ENCODE measurements around the gene NEGR1. TPM values are rescaled to one million over a fixed set of nuclear protein-coding genes. Genes with fewer than 3 reads are reported as not detected.
A peak's percentile ranks its signal among the peaks of the same experiment; 100 is the strongest.

NEGR1 gene
- total and polyA plus RNA-seq, 2 experiments from 2014 or later, result 0.57 to 0.94 TPM

DNA sequence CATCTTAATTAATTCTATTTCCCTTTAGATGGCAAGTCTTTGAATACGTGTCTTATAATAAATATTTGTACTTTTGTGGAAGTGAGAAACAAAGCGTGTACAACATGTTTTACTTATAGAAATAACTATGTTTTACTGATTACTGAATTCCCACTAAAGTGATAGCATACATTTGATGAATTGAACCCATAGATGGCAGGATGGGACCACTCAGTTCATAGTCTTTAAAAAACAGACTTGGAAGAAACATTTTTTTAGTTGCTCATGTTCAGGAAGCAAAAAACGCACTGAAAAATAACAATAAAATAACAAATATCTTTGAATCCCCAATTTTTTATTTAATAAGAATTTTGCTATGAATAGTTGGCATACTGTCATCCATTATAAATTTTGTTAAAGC is 694.4 kb downstream of the NEGR1 start:
- Histone ChIP-seq H3K79me2 (replicated peaks; ENCODE audit: insufficient read depth) (no peaks in the 10 kb centered on the region), H3K4me3 (no peak overlapping the region), H4K20me1 (replicated peaks; ENCODE audit: insufficient read depth) (no peaks in the 10 kb centered on the region), H3K4me2 (no peak overlapping the region), H2AFZ (no peak overlapping the region), H3K36me3 (ENCODE audit: insufficient read depth) (no peaks in the 10 kb centered on the region), H3K9me2 (ENCODE audit: insufficient read depth) (no peaks in the 10 kb centered on the region), H3K27me3 (ENCODE audit: insufficient read depth) (no peaks in the 10 kb centered on the region), H3K27ac (ENCODE audit: low read depth) (no peak overlapping the region), H3K4me1 (ENCODE audit: insufficient read depth) (peaks cover 8% of the 10 kb centered on the region; the same call in 1 of the 2 replicates), H3F3A (replicated peaks; ENCODE audit: low read depth) (no peaks in the 10 kb centered on the region)
- Mint-ChIP-seq H3K27ac (no peak overlapping the region), H3K36me3 (ENCODE audit: low read depth) (no peaks in the 10 kb centered on the region), H3K9me3 (no peaks in the 10 kb centered on the region), H3K27me3 (ENCODE audit: insufficient read depth, low read depth, poor library complexity) (peaks cover 2% of the 10 kb centered on the region), H3K4me1 (peaks cover 7% of the 10 kb centered on the region; the same call in 2 of the 3 replicates), H3K4me3 (no peak overlapping the region)
- TF ChIP-seq, protein P1, sequence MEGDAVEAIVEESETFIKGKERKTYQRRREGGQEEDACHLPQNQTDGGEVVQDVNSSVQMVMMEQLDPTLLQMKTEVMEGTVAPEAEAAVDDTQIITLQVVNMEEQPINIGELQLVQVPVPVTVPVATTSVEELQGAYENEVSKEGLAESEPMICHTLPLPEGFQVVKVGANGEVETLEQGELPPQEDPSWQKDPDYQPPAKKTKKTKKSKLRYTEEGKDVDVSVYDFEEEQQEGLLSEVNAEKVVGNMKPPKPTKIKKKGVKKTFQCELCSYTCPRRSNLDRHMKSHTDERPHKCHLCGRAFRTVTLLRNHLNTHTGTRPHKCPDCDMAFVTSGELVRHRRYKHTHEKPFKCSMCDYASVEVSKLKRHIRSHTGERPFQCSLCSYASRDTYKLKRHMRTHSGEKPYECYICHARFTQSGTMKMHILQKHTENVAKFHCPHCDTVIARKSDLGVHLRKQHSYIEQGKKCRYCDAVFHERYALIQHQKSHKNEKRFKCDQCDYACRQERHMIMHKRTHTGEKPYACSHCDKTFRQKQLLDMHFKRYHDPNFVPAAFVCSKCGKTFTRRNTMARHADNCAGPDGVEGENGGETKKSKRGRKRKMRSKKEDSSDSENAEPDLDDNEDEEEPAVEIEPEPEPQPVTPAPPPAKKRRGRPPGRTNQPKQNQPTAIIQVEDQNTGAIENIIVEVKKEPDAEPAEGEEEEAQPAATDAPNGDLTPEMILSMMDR (conservative IDR thresholded peaks at IDR 0.05; ENCODE audit: low read depth in 2 of 2), result peak; percentile 45 to 53
- TF ChIP-seq, protein P2, sequence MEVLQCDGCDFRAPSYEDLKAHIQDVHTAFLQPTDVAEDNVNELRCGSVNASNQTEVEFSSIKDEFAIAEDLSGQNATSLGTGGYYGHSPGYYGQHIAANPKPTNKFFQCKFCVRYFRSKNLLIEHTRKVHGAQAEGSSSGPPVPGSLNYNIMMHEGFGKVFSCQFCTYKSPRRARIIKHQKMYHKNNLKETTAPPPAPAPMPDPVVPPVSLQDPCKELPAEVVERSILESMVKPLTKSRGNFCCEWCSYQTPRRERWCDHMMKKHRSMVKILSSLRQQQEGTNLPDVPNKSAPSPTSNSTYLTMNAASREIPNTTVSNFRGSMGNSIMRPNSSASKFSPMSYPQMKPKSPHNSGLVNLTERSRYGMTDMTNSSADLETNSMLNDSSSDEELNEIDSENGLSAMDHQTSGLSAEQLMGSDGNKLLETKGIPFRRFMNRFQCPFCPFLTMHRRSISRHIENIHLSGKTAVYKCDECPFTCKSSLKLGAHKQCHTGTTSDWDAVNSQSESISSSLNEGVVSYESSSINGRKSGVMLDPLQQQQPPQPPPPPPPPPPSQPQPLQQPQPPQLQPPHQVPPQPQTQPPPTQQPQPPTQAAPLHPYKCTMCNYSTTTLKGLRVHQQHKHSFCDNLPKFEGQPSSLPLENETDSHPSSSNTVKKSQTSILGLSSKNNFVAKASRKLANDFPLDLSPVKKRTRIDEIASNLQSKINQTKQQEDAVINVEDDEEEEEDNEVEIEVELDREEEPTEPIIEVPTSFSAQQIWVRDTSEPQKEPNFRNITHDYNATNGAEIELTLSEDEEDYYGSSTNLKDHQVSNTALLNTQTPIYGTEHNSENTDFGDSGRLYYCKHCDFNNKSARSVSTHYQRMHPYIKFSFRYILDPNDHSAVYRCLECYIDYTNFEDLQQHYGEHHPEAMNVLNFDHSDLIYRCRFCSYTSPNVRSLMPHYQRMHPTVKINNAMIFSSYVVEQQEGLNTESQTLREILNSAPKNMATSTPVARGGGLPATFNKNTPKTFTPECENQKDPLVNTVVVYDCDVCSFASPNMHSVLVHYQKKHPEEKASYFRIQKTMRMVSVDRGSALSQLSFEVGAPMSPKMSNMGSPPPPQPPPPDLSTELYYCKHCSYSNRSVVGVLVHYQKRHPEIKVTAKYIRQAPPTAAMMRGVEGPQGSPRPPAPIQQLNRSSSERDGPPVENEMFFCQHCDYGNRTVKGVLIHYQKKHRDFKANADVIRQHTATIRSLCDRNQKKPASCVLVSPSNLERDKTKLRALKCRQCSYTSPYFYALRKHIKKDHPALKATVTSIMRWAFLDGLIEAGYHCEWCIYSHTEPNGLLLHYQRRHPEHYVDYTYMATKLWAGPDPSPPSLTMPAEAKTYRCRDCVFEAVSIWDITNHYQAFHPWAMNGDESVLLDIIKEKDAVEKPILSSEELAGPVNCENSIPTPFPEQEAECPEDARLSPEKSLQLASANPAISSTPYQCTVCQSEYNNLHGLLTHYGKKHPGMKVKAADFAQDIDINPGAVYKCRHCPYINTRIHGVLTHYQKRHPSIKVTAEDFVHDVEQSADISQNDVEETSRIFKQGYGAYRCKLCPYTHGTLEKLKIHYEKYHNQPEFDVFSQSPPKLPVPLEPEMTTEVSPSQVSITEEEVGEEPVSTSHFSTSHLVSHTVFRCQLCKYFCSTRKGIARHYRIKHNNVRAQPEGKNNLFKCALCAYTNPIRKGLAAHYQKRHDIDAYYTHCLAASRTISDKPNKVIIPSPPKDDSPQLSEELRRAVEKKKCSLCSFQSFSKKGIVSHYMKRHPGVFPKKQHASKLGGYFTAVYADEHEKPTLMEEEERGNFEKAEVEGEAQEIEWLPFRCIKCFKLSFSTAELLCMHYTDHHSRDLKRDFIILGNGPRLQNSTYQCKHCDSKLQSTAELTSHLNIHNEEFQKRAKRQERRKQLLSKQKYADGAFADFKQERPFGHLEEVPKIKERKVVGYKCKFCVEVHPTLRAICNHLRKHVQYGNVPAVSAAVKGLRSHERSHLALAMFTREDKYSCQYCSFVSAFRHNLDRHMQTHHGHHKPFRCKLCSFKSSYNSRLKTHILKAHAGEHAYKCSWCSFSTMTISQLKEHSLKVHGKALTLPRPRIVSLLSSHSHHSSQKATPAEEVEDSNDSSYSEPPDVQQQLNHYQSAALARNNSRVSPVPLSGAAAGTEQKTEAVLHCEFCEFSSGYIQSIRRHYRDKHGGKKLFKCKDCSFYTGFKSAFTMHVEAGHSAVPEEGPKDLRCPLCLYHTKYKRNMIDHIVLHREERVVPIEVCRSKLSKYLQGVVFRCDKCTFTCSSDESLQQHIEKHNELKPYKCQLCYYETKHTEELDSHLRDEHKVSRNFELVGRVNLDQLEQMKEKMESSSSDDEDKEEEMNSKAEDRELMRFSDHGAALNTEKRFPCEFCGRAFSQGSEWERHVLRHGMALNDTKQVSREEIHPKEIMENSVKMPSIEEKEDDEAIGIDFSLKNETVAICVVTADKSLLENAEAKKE (CRISPR knock-in tag; IDR thresholded peaks at IDR 0.05), result no peak
- ATAC-seq, result no peak
- DNase-seq (ENCODE audit: low spot score), result peak; percentile 15

DNA sequence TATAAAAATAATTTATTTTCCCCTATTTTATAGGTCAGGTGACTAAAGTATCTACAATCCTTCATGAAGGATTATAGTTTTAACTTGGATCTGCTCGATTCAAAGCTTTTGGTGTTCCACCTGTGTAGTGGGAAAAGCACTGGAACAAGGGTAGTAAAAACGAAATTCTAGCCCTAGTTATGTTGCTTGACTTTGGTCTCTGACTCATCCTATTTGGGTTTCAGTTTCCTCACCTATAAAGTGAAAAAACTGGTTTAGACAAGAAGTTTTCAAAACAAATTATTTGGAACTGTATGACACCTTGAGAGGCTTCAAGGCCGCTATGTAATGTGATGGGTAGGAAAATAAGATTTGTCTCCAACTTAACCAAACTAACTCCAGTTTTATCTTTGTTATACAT is 696.3 kb downstream of the NEGR1 start:
- Histone ChIP-seq H3K4me2 (no peak overlapping the region), H2AFZ (no peak overlapping the region), H3K36me3 (ENCODE audit: insufficient read depth) (no peaks in the 10 kb centered on the region), H4K20me1 (replicated peaks; ENCODE audit: insufficient read depth) (no peaks in the 10 kb centered on the region), H3K4me3 (no peak overlapping the region), H3K27ac (ENCODE audit: low read depth) (no peak overlapping the region), H3F3A (replicated peaks; ENCODE audit: low read depth) (no peaks in the 10 kb centered on the region), H3K4me1 (ENCODE audit: insufficient read depth) (no peaks in the 10 kb centered on the region), H3K9me2 (ENCODE audit: insufficient read depth) (no peaks in the 10 kb centered on the region), H3K27me3 (ENCODE audit: insufficient read depth) (no peaks in the 10 kb centered on the region), H3K79me2 (replicated peaks; ENCODE audit: insufficient read depth) (no peaks in the 10 kb centered on the region)
- ATAC-seq (no peak), DNase-seq (ENCODE audit: low spot score) (no peak)
- H3K4me3 Mint-ChIP-seq, result no peak overlapping the region
- no peaks in the 10 kb centered on the region for H3K36me3 Mint-ChIP-seq (ENCODE audit: low read depth)
- H3K9me3 Mint-ChIP-seq, result no peaks in the 10 kb centered on the region
- peaks cover 2% of the 10 kb centered on the region for H3K27me3 Mint-ChIP-seq (ENCODE audit: insufficient read depth, low read depth, poor library complexity)
- no peak overlapping the region for H3K27ac Mint-ChIP-seq
- no peaks in the 10 kb centered on the region for H3K4me1 Mint-ChIP-seq
- TF ChIP-seq ZNF331 (CRISPR knock-in tag; IDR thresholded peaks at IDR 0.05; ENCODE audit: low read depth), result no peak
- TF ChIP-seq, protein P3, sequence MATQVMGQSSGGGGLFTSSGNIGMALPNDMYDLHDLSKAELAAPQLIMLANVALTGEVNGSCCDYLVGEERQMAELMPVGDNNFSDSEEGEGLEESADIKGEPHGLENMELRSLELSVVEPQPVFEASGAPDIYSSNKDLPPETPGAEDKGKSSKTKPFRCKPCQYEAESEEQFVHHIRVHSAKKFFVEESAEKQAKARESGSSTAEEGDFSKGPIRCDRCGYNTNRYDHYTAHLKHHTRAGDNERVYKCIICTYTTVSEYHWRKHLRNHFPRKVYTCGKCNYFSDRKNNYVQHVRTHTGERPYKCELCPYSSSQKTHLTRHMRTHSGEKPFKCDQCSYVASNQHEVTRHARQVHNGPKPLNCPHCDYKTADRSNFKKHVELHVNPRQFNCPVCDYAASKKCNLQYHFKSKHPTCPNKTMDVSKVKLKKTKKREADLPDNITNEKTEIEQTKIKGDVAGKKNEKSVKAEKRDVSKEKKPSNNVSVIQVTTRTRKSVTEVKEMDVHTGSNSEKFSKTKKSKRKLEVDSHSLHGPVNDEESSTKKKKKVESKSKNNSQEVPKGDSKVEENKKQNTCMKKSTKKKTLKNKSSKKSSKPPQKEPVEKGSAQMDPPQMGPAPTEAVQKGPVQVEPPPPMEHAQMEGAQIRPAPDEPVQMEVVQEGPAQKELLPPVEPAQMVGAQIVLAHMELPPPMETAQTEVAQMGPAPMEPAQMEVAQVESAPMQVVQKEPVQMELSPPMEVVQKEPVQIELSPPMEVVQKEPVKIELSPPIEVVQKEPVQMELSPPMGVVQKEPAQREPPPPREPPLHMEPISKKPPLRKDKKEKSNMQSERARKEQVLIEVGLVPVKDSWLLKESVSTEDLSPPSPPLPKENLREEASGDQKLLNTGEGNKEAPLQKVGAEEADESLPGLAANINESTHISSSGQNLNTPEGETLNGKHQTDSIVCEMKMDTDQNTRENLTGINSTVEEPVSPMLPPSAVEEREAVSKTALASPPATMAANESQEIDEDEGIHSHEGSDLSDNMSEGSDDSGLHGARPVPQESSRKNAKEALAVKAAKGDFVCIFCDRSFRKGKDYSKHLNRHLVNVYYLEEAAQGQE (IDR thresholded peaks at IDR 0.05; ENCODE audit: unreplicated experiment), result no peak
- TF ChIP-seq, protein P1 (conservative IDR thresholded peaks at IDR 0.05; ENCODE audit: low read depth in 2 of 2), result no peak
- no peak for TF ChIP-seq POLR2AphosphoS5 (IDR thresholded peaks at IDR 0.05; ENCODE audit: low read depth)
- TF ChIP-seq, protein P4, sequence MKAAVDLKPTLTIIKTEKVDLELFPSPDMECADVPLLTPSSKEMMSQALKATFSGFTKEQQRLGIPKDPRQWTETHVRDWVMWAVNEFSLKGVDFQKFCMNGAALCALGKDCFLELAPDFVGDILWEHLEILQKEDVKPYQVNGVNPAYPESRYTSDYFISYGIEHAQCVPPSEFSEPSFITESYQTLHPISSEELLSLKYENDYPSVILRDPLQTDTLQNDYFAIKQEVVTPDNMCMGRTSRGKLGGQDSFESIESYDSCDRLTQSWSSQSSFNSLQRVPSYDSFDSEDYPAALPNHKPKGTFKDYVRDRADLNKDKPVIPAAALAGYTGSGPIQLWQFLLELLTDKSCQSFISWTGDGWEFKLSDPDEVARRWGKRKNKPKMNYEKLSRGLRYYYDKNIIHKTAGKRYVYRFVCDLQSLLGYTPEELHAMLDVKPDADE (IDR thresholded peaks at IDR 0.05), result no peak

All from GM23338 (cell line).